Measurements from ENCODE around the gene TIGD2. TPM values are rescaled to one million over a fixed set of nuclear protein-coding genes. Genes with fewer than 3 reads are reported as not detected.
"Not testable (repeated sequence)": the region's sequence is repeated elsewhere in the genome, so short reads cannot be mapped to it uniquely, and the experiment has no call there.

TIGD2 gene
- total RNA-seq, 1 donor from 2014 or later: 9.2 TPM

DNA sequence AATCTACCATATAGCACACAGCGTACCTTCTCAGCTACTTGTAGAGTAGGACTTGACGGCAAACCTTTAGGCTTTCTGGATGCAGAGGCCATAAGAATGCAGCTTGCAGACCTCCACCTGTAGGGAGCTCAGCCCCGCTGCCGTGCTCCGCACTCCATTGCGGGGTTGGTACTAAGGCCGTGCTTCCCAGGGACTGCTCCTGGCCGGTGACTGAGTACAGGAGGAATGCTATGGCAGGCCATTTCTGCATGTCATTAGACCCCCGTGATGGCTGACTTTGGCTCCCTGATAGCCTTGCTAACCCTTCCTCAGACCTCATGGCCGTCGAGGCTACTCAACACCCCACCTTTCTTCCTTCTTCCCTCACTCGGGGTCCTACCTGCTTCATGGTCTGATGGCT is 26.4 kb downstream of the TIGD2 start:
- H3K9me3 Mint-ChIP-seq (ENCODE audit: low read depth): no peaks in the 10 kb centered on the region
- no peak overlapping the region for H3K27ac Mint-ChIP-seq
- no peaks in the 10 kb centered on the region for H3K4me1 Mint-ChIP-seq (ENCODE audit: low read depth)
- no peak for DNase-seq (ENCODE audit: low spot score, unreplicated experiment)
- H3K27me3 Mint-ChIP-seq: no peaks in the 10 kb centered on the region
- no peak overlapping the region for H3K4me3 Mint-ChIP-seq (ENCODE audit: low read depth)
- TF ChIP-seq, protein P1, sequence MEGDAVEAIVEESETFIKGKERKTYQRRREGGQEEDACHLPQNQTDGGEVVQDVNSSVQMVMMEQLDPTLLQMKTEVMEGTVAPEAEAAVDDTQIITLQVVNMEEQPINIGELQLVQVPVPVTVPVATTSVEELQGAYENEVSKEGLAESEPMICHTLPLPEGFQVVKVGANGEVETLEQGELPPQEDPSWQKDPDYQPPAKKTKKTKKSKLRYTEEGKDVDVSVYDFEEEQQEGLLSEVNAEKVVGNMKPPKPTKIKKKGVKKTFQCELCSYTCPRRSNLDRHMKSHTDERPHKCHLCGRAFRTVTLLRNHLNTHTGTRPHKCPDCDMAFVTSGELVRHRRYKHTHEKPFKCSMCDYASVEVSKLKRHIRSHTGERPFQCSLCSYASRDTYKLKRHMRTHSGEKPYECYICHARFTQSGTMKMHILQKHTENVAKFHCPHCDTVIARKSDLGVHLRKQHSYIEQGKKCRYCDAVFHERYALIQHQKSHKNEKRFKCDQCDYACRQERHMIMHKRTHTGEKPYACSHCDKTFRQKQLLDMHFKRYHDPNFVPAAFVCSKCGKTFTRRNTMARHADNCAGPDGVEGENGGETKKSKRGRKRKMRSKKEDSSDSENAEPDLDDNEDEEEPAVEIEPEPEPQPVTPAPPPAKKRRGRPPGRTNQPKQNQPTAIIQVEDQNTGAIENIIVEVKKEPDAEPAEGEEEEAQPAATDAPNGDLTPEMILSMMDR (IDR thresholded peaks at IDR 0.05; ENCODE audit: unreplicated experiment): no peak
- no peaks in the 10 kb centered on the region for H3K36me3 Mint-ChIP-seq (ENCODE audit: insufficient read depth)

DNA sequence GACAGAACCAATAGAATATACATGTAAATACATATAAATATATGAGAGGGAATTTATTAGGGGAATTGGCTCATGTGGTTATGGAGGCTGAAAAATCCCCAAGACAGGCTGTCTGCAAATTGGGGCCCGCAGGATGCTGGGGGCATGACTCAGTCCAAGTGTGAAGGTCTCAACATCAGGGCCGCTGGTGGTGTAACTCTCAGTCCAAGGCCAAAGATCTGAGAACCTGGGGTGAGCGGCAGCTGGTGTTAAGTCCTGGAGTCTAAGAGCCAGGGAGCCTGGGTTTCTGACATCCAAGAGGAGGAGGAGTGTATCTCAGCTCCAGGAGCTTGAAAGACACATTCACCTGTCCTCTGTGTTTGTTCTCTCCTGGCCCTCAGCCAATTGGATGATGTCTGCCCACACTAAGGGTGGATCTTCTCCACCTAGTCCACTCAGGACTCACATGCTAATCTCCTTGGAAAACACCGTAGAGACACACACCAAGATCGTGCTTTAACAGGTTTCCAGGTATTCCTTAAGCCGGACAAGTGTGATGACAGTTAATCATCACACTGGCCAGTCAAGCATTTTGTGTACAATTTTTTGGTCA is 28.9 kb downstream of the TIGD2 start:
- DNase-seq (ENCODE audit: low spot score, unreplicated experiment): no peak
- Mint-ChIP-seq H3K36me3 (ENCODE audit: insufficient read depth) (no peaks in the 10 kb centered on the region), H3K4me1 (ENCODE audit: low read depth) (no peaks in the 10 kb centered on the region), H3K27me3 (no peaks in the 10 kb centered on the region), H3K4me3 (ENCODE audit: low read depth) (no peak overlapping the region), H3K27ac (no peak overlapping the region), H3K9me3 (ENCODE audit: low read depth) (peaks cover 8% of the 10 kb centered on the region)
- TF ChIP-seq, protein P1 (IDR thresholded peaks at IDR 0.05; ENCODE audit: unreplicated experiment): no peak

DNA sequence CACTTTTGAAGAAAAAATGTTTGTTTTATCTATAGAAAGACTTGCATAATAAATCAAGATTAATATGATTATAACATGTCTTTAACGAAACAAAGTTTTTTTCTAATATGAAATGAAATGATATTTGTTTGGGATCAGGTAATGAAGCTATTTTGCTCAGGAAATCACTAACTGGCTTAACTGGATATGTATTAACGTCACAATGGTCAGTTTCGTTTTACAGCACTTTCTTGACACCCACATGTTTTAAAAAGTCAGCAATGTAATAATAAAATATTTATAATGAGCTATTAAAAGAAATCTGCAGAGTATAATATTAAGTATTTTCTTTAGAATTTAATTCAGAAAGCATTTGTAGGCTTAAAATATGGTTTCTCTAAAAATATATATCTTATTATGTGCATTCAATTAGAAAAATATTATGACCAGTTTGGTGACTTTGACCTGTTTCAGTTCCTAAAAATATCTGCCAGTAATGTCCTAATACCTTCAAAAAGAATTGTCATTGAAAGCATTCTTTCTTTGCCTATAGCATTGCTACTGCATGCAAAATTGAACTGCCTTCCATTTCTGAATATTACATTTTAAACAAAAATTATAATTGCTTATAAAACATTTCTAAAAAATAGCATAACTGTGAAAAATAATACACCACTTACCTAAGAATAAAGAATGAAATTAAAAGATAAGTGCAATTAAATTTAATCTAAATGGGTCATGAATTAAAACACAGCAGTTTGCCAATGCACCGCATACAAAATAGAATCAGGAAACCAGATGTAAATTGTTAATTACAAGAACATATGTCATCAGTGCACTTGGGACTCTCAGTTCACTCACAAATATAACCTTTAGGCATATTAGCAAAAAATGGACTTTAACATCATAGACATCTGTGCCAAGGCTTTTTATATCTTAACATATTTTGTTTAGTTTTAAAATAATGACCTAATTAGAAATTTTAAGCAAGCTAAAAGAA is 31.6 kb downstream of the TIGD2 start:
- Mint-ChIP-seq H3K27ac (no peak overlapping the region), H3K27me3 (no peaks in the 10 kb centered on the region), H3K4me1 (ENCODE audit: low read depth) (no peaks in the 10 kb centered on the region), H3K4me3 (ENCODE audit: low read depth) (no peak overlapping the region), H3K9me3 (ENCODE audit: low read depth) (peaks cover 9% of the 10 kb centered on the region), H3K36me3 (ENCODE audit: insufficient read depth) (no peaks in the 10 kb centered on the region)
- TF ChIP-seq, protein P1 (IDR thresholded peaks at IDR 0.05; ENCODE audit: unreplicated experiment): no peak
- DNase-seq (ENCODE audit: low spot score, unreplicated experiment): no peak

DNA sequence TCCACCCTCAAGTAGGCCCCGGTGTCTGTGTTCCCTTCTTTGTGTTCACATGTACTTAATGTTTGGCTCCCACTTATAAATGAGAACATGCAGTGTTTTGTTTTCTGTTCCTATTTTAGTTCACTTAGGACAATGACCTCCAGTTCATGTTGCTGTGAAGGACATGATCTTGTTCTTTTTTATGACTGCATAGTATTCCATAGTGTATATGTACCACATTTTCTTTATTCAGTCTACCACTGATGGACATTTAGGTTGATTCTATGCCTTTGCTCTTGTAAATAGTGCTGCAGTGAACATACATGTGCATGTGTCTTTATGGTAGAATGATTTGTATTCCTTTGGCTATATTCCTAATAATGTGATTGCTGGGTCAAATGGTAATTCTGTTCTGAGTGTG is 33.3 kb downstream of the TIGD2 start:
- H3K27me3 Mint-ChIP-seq; H3K4me1 Mint-ChIP-seq (ENCODE audit: low read depth): not testable (repeated sequence)
- peaks cover 12% of the 10 kb centered on the region for H3K9me3 Mint-ChIP-seq (ENCODE audit: low read depth)

DNA sequence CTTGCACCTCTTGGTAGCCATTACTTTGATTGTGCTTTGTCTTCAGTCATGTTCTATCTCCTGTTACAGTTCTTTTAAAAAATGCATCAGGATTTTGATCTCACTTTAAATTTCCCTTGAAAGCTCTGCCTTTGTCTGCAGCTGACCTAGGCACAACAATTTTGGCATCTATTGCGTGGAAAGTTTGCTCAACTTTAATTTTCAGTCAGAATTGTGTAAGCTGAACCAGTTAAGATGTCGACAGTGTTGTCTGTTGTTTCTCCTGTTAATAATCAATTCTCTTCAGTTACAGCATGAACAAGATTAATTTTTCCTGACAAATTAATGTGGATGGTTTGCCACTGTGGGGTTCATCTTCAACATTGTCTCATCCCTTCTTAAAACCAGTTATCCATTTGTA is 34.9 kb downstream of the TIGD2 start:
- Mint-ChIP-seq H3K4me3 (ENCODE audit: low read depth) (no peak overlapping the region), H3K36me3 (ENCODE audit: insufficient read depth) (peaks cover 2% of the 10 kb centered on the region), H3K27ac (no peak overlapping the region), H3K9me3 (ENCODE audit: low read depth) (peaks cover 15% of the 10 kb centered on the region), H3K4me1 (ENCODE audit: low read depth) (no peaks in the 10 kb centered on the region), H3K27me3 (no peaks in the 10 kb centered on the region)
- DNase-seq (ENCODE audit: low spot score, unreplicated experiment): no peak
- TF ChIP-seq, protein P1 (IDR thresholded peaks at IDR 0.05; ENCODE audit: unreplicated experiment): no peak

More for the DNA sequence above, 33.3 kb downstream of the TIGD2 start:
- not testable (repeated sequence) for H3K36me3 Mint-ChIP-seq (ENCODE audit: insufficient read depth); H3K4me3 Mint-ChIP-seq (ENCODE audit: low read depth); H3K27ac Mint-ChIP-seq; DNase-seq (ENCODE audit: low spot score, unreplicated experiment)

Data from progenitor cell of endocrine pancreas (in vitro differentiated cells).